Stimulated activated CD8-positive, alpha-beta memory T cell treated with anti-CD3 and anti-CD28 coated beads, Interleukin-7, amount 100 ng/mL, for 4 hours (primary cell): Measurements from ENCODE around the gene FANCD2.
"Not testable (repeated sequence)": the region's sequence is repeated elsewhere in the genome, so short reads cannot be mapped to it uniquely, and the experiment has no call there.

Experiments used
- DNase-seq, 2 donors: peaks; one replicate each; pipeline ENCODE4 v3.0.0-alpha.2; 2020; ENCODE audit warnings: low read depth in 2 of 2

The FANCD2 gene

DNA sequence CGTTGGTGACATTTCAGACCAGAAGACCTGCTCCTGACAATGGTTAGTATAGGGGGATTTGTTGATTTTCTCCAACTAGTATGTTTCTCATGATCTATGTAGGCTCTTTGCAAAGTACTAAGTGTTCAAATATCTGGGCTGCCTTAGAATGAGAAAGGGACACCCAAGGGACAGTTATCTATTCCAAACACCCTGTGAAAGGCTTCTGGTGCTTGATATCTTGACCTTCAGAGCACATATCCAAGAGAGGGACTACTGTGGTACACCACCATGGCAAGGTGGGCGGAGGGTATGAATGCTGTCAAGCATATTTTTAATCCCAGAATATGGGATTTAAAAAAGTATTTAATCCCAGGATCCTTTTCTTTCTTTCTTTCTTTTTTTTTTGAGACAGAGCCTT, 80.7 kb downstream of the FANCD2 start:
- DNase-seq: no peak

DNA sequence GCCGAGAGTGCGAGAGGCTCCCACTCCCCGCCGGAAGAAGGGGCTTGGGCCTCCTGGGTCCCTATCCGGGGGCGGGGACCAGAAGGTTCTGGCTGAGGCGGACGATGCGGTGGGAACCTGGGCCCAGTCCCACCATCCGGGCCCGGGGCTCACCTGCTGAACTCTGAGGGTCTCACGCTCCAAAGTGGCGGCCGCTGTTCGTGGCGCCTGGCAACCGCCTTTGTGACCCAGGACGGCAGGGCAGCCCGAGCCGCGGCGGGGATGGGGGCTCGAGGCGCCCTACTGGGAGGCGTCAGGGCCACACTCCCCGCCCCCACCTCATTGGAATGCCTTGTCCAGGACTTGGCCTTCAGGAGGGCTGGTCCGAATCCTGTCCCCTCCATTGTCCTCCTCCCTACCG, 81.9 kb downstream of the FANCD2 start, which contains the start of gene FANCD2OS:
Gene FANCD2OS, minus strand, starts transcription at position 165 of the 400 bp plus-strand sequence. CDS start 3,481 bp downstream, outside the sequence.
- no peak for DNase-seq

DNA sequence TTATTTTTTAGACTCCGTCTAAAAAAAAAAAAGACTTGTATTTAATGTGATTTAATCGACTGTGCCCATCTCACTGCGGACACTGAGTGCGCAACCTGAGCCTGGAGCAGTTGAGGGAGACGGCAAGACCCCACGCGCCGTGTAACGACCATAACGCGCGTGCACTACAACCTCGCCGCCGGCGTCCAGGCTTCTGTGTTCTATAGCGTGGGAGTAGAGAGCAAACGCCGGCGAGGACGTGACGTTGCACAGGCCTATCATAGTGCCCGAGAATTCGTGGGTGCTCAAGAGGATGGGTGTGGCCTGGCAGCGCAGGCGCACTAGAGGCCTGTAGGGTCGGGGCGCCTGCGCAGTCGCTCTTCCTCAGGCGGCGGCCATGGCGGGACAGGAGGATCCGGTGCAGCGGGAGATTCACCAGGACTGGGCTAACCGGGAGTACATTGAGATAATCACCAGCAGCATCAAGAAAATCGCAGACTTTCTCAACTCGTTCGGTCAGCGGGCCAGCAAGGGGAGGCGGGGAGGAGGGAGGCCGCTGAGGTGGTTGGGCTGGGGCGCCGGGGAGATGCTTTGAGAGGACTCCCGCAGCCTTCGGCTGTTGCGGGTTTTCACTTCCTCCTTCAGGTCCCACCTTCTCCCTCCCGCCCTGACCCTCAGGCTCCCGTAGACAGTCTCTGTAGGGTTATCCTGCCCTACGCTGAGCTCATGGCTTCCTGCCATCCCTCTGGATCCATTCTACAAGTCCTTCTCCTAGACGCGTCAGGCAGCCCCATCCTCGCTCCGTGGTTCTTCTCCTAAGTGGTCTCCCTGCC, 89.3 kb downstream of the FANCD2 start, which contains the start of gene BRK1:
Gene BRK1, plus strand, starts transcription at position 350 of the 812 bp plus-strand sequence. Its CDS starts 27 bp downstream, at position 377.
- peak; percentile 92 for DNase-seq

DNA sequence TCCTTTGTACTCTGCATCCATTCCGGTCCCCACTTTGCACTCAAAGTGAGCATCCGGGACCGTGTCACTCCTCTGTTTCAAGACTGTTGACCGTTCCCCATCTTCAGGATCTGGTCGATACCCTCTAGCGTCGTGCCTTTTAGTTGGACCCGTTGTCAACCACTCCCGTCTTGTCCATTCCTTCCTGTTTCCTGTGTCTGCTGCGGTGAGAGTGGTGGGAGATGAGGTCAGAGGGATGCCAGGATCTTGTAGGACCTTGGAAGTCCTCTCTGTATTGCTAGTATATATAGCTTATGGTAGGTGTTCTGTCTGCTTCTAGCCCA, 89.9 kb downstream of the FANCD2 start:
- DNase-seq: no peak

DNA sequence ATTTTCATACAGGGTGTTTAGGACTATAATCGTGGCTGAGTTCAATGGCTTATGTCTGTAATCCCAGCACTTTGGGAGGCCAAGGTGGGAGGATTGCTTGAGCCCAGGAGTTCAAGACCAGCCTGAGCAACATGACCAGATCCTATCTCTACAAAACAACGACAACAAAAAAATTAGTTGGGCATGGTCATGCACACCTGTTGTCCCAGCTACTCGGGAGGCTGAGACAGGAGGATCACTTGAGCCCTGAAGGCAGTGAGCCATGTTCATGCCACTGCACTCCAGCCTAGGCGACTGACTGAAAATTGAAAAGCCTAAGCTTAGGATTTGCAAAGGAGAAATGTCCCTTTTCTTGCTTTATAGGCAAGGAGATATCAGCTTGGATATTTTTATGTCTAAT, 90.7 kb downstream of the FANCD2 start:
- DNase-seq: no peak

DNA sequence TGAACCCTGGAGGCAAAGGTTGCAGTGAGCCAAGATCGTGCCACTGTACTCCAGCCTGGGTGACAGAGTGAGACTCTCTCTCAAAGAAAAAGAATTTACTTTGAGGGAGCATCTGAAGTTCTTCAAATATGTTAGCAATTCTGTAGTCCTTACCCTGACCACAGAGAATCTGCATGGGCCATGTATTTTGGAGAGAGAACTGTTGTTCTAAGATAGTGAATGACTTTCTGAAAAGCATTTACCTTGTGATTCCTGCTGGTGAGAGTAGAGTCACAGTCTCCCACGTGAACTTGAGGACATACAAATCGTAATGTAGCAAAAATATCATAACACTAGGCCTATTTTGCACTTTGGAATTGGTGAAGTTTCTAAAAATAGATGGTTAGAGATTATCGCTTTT, 93.1 kb downstream of the FANCD2 start:
- no peak for DNase-seq

DNA sequence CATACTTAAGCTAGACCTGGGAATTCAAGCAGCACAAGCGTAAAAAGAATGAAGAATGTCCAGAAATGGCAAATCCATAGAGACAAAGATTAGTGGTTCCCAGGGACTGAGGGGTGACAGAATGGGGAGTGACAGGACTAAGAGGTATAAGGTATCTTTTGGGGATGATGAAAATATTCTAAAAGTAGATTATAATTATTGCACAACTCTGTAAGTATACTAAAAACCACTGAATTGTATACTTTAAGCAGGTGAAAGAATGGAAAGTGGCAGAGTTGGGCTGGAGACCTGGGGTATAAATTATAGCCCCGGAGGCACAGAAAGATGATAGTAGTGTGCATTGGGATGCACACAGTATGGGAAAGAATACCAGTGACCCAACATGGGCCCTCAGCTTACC, 94.8 kb downstream of the FANCD2 start:
- no peak for DNase-seq

DNA sequence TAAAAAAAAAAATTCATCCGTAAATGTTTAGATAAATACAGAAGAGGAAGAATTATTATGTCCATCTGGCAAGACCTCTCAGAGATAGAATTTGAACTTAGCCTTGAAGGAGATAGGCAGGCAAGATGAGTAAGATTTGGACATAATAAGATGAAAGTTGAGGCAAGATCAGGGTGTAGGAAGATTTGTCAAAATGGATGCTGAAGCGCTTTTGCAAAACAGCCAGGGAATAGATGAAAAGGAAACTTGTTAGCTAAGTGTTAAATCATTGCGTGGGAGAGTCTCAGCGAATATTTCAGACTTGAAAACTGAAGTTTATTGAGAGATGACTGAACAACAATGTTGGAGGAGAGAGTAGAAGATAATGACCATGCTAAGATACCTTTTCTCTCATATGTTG, 96.5 kb downstream of the FANCD2 start:
- no peak for DNase-seq

DNA sequence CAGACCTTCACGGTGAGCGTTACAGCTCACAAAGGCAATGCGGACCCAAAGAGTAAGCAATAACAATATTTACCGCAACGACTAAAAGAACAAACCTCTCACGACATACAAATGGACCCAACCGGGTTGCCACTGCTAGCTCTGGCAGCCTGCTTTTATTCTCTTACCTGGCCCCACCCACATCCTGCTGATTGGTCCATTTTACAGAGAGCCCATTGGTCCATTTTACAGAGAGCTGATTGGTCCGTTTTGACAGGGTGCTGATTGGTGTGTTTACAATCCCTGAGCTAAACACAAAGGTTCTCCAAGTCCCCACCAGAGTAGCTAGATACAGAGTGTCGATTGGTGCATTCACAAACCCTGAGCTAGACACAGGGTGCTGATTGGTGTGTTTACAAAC, 109.6 kb downstream of the FANCD2 start:
- not testable (repeated sequence) for DNase-seq

DNA sequence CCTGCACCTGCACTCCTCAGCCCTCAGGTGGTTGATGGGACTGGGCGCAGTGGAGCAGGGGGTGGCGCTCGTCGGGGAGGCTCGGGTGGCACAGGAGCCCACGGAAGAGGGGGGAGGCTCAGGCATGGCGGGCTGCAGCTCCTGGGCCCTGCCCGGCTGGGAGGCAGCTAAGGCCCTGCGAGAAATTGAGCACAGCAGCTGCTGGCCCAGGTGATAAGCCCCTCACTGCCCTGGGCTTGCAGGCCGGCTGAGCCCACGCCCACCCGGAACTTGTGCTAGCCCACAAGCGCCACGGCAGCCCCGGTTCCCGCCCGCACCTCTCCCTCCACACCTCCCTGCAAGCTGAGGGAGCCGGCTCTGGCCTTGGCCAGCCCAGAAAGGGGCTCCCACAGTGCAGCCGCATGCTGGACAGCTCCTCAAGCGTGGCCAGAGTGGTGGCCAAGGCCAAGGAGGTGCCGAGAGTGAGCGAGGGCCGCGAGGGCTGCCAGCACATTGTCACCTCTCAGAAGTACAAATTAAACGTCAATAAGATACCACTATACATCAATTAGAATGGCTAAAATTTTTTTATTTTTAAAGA, 110.3 kb downstream of the FANCD2 start:
- DNase-seq: no peak

DNA sequence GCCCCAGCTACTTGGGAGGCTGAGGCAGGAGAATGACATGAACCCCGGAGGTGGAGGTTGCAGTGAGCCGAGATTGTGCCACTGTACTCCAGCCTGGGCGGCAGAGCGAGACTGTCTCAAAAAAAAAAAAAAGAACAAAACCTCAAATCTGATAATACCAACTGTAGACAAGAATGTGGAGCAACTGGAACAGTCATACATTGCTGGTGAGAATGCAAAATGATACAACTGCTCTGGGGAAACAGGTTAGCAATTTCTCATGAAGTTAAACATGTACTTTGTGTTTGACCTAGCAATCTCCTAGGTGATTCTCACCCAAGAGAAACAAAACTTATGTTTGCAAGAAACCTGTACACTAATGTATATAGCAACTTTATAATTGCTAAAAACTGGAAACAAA, 110.9 kb downstream of the FANCD2 start:
- no peak for DNase-seq

DNA sequence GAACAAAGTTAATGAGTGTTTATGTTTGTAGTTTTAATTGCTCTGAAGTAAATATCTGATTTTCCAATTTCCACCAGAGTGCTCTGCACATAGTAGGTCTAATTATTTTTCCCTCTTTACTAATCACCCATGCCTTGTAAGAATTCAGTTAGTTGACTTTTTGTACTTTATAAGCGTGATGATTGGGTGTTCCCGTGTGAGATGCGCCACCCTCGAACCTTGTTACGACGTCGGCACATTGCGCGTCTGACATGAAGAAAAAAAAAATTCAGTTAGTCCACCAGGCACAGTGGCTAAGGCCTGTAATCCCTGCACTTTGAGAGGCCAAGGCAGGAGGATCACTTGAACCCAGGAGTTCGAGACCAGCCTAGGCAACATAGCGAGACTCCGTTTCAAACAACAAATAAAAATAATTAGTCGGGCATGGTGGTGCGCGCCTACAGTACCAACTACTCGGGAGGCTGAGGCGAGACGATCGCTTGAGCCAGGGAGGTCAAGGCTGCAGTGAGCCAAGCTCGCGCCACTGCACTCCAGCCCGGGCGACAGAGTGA, 114.8 kb downstream of the FANCD2 start:
- DNase-seq: no peak

DNA sequence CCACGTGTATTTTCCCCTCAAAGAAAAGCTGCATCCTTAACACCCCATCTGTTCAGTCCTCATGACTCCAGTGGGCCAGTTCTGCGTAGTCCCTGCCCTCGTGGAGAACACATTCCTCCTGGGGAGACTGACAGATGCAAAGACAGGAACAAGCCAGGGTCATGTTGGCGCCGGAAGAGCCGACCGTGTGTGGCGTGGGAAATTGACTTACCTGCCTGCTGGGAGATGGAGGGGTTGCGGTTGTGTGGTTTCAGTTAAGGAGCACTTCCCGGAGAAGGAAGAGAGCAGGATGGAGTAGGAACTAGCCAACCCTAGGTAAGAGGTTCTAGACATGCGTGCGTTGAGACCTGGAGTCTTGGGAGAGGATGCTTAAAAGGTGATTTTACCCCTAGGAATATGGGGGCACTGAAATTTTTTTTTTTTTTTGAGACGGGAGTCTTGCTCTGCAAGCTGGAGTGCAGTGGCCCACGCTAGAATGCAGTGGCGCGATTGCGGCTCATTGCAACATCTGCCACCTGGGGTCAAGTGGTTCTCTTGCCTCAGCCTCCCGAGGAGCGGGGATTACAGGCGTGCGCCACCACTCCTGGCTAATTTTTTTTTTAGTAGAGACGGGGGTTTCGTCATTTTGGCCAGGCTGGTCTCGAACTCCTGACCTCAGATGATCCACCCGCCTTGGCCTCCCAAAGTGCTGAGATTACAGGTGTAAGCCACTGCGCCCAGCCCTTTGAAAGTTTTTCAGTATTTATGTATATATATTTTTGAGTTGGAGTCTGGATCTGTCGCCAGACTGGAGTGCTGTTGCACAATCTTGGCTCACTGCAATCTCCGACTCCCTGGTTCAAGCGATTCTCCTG, 116.7 kb downstream of the FANCD2 start:
- no peak for DNase-seq

DNA sequence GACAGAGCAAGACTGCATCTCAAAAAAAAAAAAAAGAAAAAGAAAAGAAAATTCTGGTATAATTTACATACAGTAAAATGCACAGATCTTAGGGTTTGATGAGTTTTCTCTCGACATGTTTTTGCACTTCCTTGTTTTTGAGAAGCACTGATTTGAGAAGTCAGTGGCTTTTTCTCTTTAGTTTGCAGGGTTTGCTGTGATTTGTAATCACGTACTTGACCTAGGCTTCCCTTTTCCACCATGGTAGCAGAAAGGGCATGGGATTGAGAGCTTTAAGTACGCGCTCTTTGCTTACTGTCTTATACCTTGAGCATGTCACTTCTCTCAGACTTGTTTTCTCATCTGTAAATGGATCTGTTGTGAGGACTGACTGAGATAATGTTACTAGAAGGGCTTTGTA, 119.4 kb downstream of the FANCD2 start:
- DNase-seq: no peak

DNA sequence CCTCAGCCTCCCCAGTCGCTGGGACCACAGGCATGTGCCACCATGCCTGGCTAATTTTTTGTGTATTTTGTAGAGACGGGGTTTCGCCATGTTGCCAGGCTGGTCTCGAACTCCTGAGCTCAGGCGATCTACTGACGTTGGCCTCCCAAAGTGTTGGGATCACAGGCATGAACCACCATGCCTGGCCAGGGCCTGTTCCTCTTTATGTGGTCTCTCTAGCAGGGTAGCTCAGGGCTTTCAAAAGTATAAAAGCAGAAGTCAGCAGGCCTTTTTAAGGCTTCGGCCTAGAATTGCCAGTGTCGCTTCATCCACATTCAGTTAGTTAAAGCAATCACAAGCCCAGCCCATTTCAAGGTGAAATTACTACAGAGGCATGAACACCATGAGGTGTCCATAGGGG, 123.0 kb downstream of the FANCD2 start:
- DNase-seq: no peak

DNA sequence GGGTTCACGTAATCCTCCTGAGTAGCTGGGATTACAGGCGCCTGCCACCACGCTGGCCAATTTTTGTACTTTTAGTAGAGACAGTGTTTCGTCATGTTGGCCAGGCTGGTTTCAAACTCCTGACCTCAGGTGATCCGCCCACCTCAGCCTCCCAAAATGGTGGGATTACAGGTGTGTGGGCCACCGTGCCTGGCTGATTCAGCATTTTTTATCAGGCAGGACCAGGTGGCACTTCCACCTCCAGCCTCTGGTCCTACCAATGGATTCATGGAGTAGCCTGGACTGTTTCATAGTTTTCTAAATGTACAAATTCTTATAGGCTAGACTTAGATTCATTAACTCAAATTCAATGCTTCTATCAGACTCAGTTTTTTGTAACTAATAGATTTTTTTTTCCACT, 124.8 kb downstream of the FANCD2 start:
- DNase-seq: no peak
